ENCODE data around the gene TSC22D4. TPM values are rescaled to one million over a fixed set of nuclear protein-coding genes. Genes with fewer than 3 reads are reported as not detected.
"Not testable (repeated sequence)": the region's sequence is repeated elsewhere in the genome, so short reads cannot be mapped to it uniquely, and the experiment has no call there.

Gene TSC22D4
- total and polyA plus RNA-seq, 2 experiments from 2014 or later: 19.1 to 30.7 TPM

- Histone ChIP-seq H3K9me3 (ENCODE audit: low read depth) (no peaks in the 10 kb centered on the region), H2AFZ (no peak overlapping the region), H3K9ac (no peak overlapping the region), H3F3A (ENCODE audit: insufficient read depth) (peaks cover 19% of the 10 kb centered on the region), H4K20me1 (ENCODE audit: insufficient read depth) (no peaks in the 10 kb centered on the region), H3K27ac (no peak overlapping the region), H3K27me3 (replicated peaks; ENCODE audit: insufficient read depth) (no peaks in the 10 kb centered on the region), H3K79me2 (ENCODE audit: insufficient read depth) (no peaks in the 10 kb centered on the region), H3K4me1 (ENCODE audit: insufficient read depth) (peaks cover 22% of the 10 kb centered on the region), H3K9me2 (ENCODE audit: insufficient read depth) (no peaks in the 10 kb centered on the region), H3K4me2 (ENCODE audit: unreplicated experiment) (no peak overlapping the region), H3K36me3 (ENCODE audit: low read depth) (no peaks in the 10 kb centered on the region), H3K4me3 (no peak overlapping the region)
- no peak for TF ChIP-seq EZH2 (IDR thresholded peaks at IDR 0.05; ENCODE audit: insufficient read depth, poor library complexity, severe bottlenecking)
- TF ChIP-seq EZH2phosphoT487 (IDR thresholded peaks at IDR 0.05; ENCODE audit: insufficient read depth, low read depth): no peak
- 95 to 97% methylated on average over 9 of the region's 9 CpGs for WGBS, 2 experiments (ENCODE audit: low coverage in 1 of 2, low lambda C conversion rate in 2 of 2, missing lambda C conversion rate in 2 of 2)
- in situ Hi-C loops (cut with MboI): no loop called here
- DNase-seq: no peak
Observed at GRCh38 chr7:100443096-100443840, 35.7 kb downstream of the TSC22D4 start.

- no peak overlapping the region for H2AFZ ChIP-seq
Observed at GRCh38 chr7:100441641-100442535, 37.1 kb downstream of the TSC22D4 start.

GRCh38 chr7:100439244-100439643, 39.8 kb downstream of the TSC22D4 start:
- H3K4me2 ChIP-seq (ENCODE audit: unreplicated experiment); DNase-seq; H4K20me1 ChIP-seq (ENCODE audit: insufficient read depth); H3K9me2 ChIP-seq (ENCODE audit: insufficient read depth); H3K4me3 ChIP-seq; H3K36me3 ChIP-seq (ENCODE audit: low read depth); H3K27me3 ChIP-seq (replicated peaks; ENCODE audit: insufficient read depth); in situ Hi-C loops (cut with MboI); H3K9me3 ChIP-seq (ENCODE audit: low read depth): not testable (repeated sequence)
- Histone ChIP-seq H3F3A (ENCODE audit: insufficient read depth) (peaks cover 32% of the 10 kb centered on the region), H3K9ac (peak overlapping the region; percentile 14; the same call in 1 of the 2 replicates), H2AFZ (peak overlapping the region; percentile 63), H3K4me1 (ENCODE audit: insufficient read depth) (peaks cover 11% of the 10 kb centered on the region), H3K27ac (peak overlapping the region; percentile 59), H3K79me2 (ENCODE audit: insufficient read depth) (peaks cover 17% of the 10 kb centered on the region)
- 80 to 84% methylated on average over 7 of the region's 7 CpGs for WGBS, 2 experiments (ENCODE audit: low coverage in 1 of 2, low lambda C conversion rate in 2 of 2, missing lambda C conversion rate in 2 of 2)

More at GRCh38 chr7:100441641-100442535, 37.1 kb downstream of the TSC22D4 start:
- Histone ChIP-seq H3K4me2 (ENCODE audit: unreplicated experiment) (no peak overlapping the region), H4K20me1 (ENCODE audit: insufficient read depth) (no peaks in the 10 kb centered on the region), H3K9me2 (ENCODE audit: insufficient read depth) (no peaks in the 10 kb centered on the region), H3K9ac (no peak overlapping the region), H3F3A (ENCODE audit: insufficient read depth) (peaks cover 25% of the 10 kb centered on the region), H3K36me3 (ENCODE audit: low read depth) (no peaks in the 10 kb centered on the region), H3K9me3 (ENCODE audit: low read depth) (no peaks in the 10 kb centered on the region), H3K4me1 (ENCODE audit: insufficient read depth) (peaks cover 22% of the 10 kb centered on the region), H3K27me3 (replicated peaks; ENCODE audit: insufficient read depth) (no peaks in the 10 kb centered on the region), H3K79me2 (ENCODE audit: insufficient read depth) (no peaks in the 10 kb centered on the region), H3K4me3 (no peak overlapping the region), H3K27ac (no peak overlapping the region)
- WGBS, 2 experiments (ENCODE audit: low coverage in 1 of 2, low lambda C conversion rate in 2 of 2, missing lambda C conversion rate in 2 of 2): 86 to 88% methylated on average over 11 of the region's 11 CpGs
- in situ Hi-C loops (cut with MboI): no loop called here
- TF ChIP-seq EZH2 (IDR thresholded peaks at IDR 0.05; ENCODE audit: insufficient read depth, poor library complexity, severe bottlenecking) (no peak), EZH2phosphoT487 (IDR thresholded peaks at IDR 0.05; ENCODE audit: insufficient read depth, low read depth) (no peak)
- no peak for DNase-seq

- H3K9me2 ChIP-seq (ENCODE audit: insufficient read depth); H3K9ac ChIP-seq; H3K9me3 ChIP-seq (ENCODE audit: low read depth); H3K4me2 ChIP-seq (ENCODE audit: unreplicated experiment); H3K27me3 ChIP-seq (replicated peaks; ENCODE audit: insufficient read depth); H3K36me3 ChIP-seq (ENCODE audit: low read depth); H4K20me1 ChIP-seq (ENCODE audit: insufficient read depth); in situ Hi-C loops (cut with MboI); DNase-seq; H3K4me1 ChIP-seq (ENCODE audit: insufficient read depth); H3K4me3 ChIP-seq: not testable (repeated sequence)
- peaks cover 22% of the 10 kb centered on the region for H3K79me2 ChIP-seq (ENCODE audit: insufficient read depth)
- H3K27ac ChIP-seq: 0 out of 2 replicates have a peak overlapping the region, but pooled peaks have one; percentile 59
- peaks cover 31% of the 10 kb centered on the region for H3F3A ChIP-seq (ENCODE audit: insufficient read depth)
- peak overlapping the region; percentile 63; the same call in 1 of the 2 replicates for H2AFZ ChIP-seq
- 84 to 87% methylated on average over 8 of the region's 8 CpGs for WGBS, 2 experiments (ENCODE audit: low coverage in 1 of 2, low lambda C conversion rate in 2 of 2, missing lambda C conversion rate in 2 of 2)
Observed at GRCh38 chr7:100438731-100439130, 40.3 kb downstream of the TSC22D4 start.

Data from GM23248 (cell line).